ENCODE measurements around the gene INTU. TPM values are rescaled to one million over a fixed set of nuclear protein-coding genes. Genes with fewer than 3 reads are reported as not detected.

Gene INTU
- total and polyA plus RNA-seq, 9 of the 15 experiments (the other 6 are each of a cell fraction or from before 2014, with no cell fraction given) = 1.5 to 8.9 (median 3.9) TPM

DNA sequence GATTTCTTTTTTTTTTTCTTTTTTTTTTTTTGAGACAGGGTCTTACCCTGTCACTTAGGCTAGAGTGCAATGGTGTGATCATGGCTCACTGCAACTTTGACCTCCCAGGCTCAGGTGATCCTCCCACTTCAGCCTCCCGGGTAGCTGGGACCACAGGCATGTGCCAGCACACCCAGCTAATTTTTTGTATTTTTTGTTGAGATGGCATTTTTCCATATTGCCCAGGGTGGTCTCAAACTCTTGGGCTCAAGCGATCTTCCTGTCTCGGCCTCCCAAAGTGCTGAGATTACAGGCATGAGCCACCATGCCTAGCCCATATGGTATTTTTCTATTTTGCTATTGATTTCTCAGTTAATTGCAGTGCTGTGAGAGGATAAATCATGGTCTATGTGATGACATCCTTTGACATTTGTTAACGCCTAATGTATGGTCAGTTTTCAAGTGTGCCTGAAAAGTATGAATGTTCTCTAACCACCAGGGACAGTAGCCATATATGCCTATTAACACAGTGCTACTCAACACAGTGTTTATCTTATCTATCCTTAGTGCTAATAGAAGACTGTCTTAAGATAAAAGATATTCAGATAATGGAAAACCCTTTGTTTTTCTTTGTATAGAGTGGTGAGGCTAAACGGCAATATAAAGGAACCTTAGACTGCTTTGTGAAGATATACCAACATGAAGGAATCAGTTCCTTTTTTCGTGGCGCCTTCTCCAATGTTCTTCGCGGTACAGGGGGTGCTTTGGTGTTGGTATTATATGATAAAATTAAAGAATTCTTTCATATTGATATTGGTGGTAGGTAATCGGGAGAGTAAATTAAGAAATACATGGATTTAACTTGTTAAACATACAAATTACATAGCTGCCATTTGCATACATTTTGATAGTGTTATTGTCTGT, 140.3 kb downstream of the INTU start (continued):
- TF ChIP-seq, protein P1, sequence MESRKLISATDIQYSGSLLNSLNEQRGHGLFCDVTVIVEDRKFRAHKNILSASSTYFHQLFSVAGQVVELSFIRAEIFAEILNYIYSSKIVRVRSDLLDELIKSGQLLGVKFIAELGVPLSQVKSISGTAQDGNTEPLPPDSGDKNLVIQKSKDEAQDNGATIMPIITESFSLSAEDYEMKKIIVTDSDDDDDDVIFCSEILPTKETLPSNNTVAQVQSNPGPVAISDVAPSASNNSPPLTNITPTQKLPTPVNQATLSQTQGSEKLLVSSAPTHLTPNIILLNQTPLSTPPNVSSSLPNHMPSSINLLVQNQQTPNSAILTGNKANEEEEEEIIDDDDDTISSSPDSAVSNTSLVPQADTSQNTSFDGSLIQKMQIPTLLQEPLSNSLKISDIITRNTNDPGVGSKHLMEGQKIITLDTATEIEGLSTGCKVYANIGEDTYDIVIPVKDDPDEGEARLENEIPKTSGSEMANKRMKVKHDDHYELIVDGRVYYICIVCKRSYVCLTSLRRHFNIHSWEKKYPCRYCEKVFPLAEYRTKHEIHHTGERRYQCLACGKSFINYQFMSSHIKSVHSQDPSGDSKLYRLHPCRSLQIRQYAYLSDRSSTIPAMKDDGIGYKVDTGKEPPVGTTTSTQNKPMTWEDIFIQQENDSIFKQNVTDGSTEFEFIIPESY (CRISPR knock-in tag; IDR thresholded peaks at IDR 0.05) = peak; percentile 72; the same call in 1 of the 2 replicates
- TF ChIP-seq MAFF (IDR thresholded peaks at IDR 0.05; ENCODE audit: low read length) (peak; percentile 10; the same call in 1 of the 2 replicates), KAT7 (CRISPR knock-in tag; IDR thresholded peaks at IDR 0.05; ENCODE audit: borderline replicate concordance) (no peak), ZNF324 (CRISPR knock-in tag; IDR thresholded peaks at IDR 0.05) (no peak), ATF1 (CRISPR knock-in tag; IDR thresholded peaks at IDR 0.05) (no peak), ATF1 (tag; IDR thresholded peaks at IDR 0.05) (no peak), NRF1 (conservative IDR thresholded peaks at IDR 0.05 in 1 of 2, IDR thresholded peaks at IDR 0.05 in 1 of 2) (no peak), ZNF316 (IDR thresholded peaks at IDR 0.05) (peak; percentile 71), ERF (CRISPR knock-in tag; IDR thresholded peaks at IDR 0.05) (no peak), ZC3H11A (IDR thresholded peaks at IDR 0.05; ENCODE audit: low read depth, low read length) (no peak), BACH1 (tag; IDR thresholded peaks at IDR 0.05) (no peak), FOXA1 (IDR thresholded peaks at IDR 0.05; ENCODE audit: borderline replicate concordance) (no peak), C11orf30 (IDR thresholded peaks at IDR 0.05; ENCODE audit: low read depth) (peak; percentile 55; the same call in 1 of the 2 replicates), MEIS2 (IDR thresholded peaks at IDR 0.05; ENCODE audit: partially characterized antibody) (peak; percentile 75)
- TF ChIP-seq, protein P2, sequence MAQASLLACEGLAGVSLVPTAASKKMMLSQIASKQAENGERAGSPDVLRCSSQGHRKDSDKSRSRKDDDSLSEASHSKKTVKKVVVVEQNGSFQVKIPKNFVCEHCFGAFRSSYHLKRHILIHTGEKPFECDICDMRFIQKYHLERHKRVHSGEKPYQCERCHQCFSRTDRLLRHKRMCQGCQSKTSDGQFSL (CRISPR knock-in tag; IDR thresholded peaks at IDR 0.05) = no peak
- TF ChIP-seq, protein P2 (tag; IDR thresholded peaks at IDR 0.05) = no peak
